HL-60 (cell line): ENCODE results near the gene SNTB2.
A peak's percentile ranks its signal among the peaks of the same experiment; 100 is the strongest.

Source experiments
- DNase-seq, 2 experiments: peaks; one replicate each; pipeline ENCODE4 v3.0.0-alpha.2; 2010 to 2020; ENCODE audit warnings: low read depth in 1 of 2, low spot score in 1 of 2
- H3K27ac ChIP-seq: fragments of 250-450 bp; sonication (Bioruptor Pico); replicated peaks from 2 replicates; pipeline ENCODE4 v1.5.1; 2020; ENCODE audit warnings: mild to moderate bottlenecking, moderate library complexity
- H3K27me3 ChIP-seq: fragments of 250-450 bp; sonication (Bioruptor Pico); 2 replicates; pipeline ENCODE4 v1.5.1; 2021; ENCODE audit warnings: mild to moderate bottlenecking, moderate library complexity; ENCODE audit not compliant: insufficient read depth, poor library complexity, severe bottlenecking
- H3K4me3 ChIP-seq: replicated peaks from 2 replicates; pipeline ENCODE4 v1.5.1; 2011; ENCODE audit warnings: mild to moderate bottlenecking, control low read depth, low read length; ENCODE audit not compliant: insufficient read depth
- CTCF ChIP-seq: IDR thresholded peaks from one replicate; pipeline ENCODE4 v1.5.1; 2011; ENCODE audit warnings: low read length, control low read depth, inconsistent platforms; ENCODE audit not compliant: insufficient read depth
- GABPA ChIP-seq: IDR thresholded peaks from 2 replicates; pipeline ENCODE4 v1.6.1; 2012; ENCODE audit warnings: low read depth
- POLR2AphosphoS5 ChIP-seq: IDR thresholded peaks from 2 replicates; pipeline ENCODE4 v1.6.1; 2012; ENCODE audit warnings: low read depth
- REST ChIP-seq: IDR thresholded peaks from 2 replicates; pipeline ENCODE4 v1.6.1; 2012; ENCODE audit warnings: low read depth; ENCODE audit not compliant: insufficient replicate concordance
- SPI1 ChIP-seq: IDR thresholded peaks from 2 replicates; pipeline ENCODE4 v1.6.1; 2012; ENCODE audit warnings: low read depth, mild to moderate bottlenecking, borderline replicate concordance

SNTB2 gene

GRCh38 chr16:69323415-69323814 is 136.5 kb downstream of the SNTB2 start:
- DNase-seq: no peak
- Histone ChIP-seq H3K27ac (no peak overlapping the region), H3K27me3 (no peaks in the 10 kb centered on the region), H3K4me3 (no peak overlapping the region)
- TF ChIP-seq SPI1 (no peak), GABPA (no peak), REST (no peak), POLR2AphosphoS5 (no peak), CTCF (no peak)

GRCh38 chr16:69324013-69324531 is 137.1 kb downstream of the SNTB2 start:
- Histone ChIP-seq H3K27me3 (no peaks in the 10 kb centered on the region), H3K27ac (no peak overlapping the region), H3K4me3 (no peak overlapping the region)
- DNase-seq: peak in 1 of 2 experiments; percentile 44
- TF ChIP-seq CTCF (no peak), POLR2AphosphoS5 (no peak), GABPA (no peak)

- H3K27ac ChIP-seq: no peak overlapping the region
- no peak overlapping the region for H3K4me3 ChIP-seq
- no peak for DNase-seq
- no peaks in the 10 kb centered on the region for H3K27me3 ChIP-seq
- TF ChIP-seq SPI1 (no peak), GABPA (no peak), REST (no peak), POLR2AphosphoS5 (no peak), CTCF (no peak)
Observed at GRCh38 chr16:69324585-69325253, 137.8 kb downstream of the SNTB2 start.

GRCh38 chr16:69325784-69326171 is 138.8 kb downstream of the SNTB2 start:
- no peaks in the 10 kb centered on the region for H3K27me3 ChIP-seq
- no peak overlapping the region for H3K4me3 ChIP-seq
- TF ChIP-seq SPI1 (no peak), CTCF (no peak), POLR2AphosphoS5 (no peak), GABPA (no peak), REST (no peak)
- 0 out of 2 replicates have a peak overlapping the region, but pooled peaks have one; percentile 11 for H3K27ac ChIP-seq
- DNase-seq: no peak
